AG04450 (cell line): Measurements from ENCODE around the gene ARRB2. TPM values are rescaled to one million over a fixed set of nuclear protein-coding genes. Genes with fewer than 3 reads are reported as not detected.

Source experiments
- CTCF ChIA-PET: fragments of 300-600, 350-600 bp; formaldehyde crosslinking; extraction: SDS; loops from one replicate; lab custom pipeline; 2022; ENCODE audit warnings: antibody characterized with exemption, inconsistent platforms; lab: Charles Lee
- POLR2A ChIA-PET: fragments of 350-600 bp; formaldehyde crosslinking; extraction: SDS; loops from one replicate; lab custom pipeline; 2021; ENCODE audit warnings: antibody characterized with exemption, inconsistent platforms; lab: Yijun Ruan, JAX
- DNase-seq: peaks from one replicate; pipeline ENCODE4 v3.0.0-alpha.2; 2011; ENCODE audit warnings: low read depth, low spot score
- H3K27ac ChIP-seq: one replicate; pipeline ENCODE4 v1.5.1; 2012; ENCODE audit warnings: low read depth, low read length, control low read depth
- H3K27me3 ChIP-seq: one replicate; pipeline ENCODE4 v1.6.0; 2012; ENCODE audit warnings: low read length; ENCODE audit not compliant: control insufficient read depth, insufficient read depth
- H3K4me3 ChIP-seq: 2 replicates; pipeline ENCODE4 v1.5.1; 2011; ENCODE audit warnings: mild to moderate bottlenecking, low read depth, low read length, control low read depth
- H3K9me3 ChIP-seq: 2 replicates; pipeline ENCODE4 v1.5.1; 2012; ENCODE audit warnings: low read length; ENCODE audit not compliant: control insufficient read depth, insufficient read depth
- CTCF ChIP-seq: IDR thresholded peaks from 2 replicates; pipeline ENCODE4 v1.5.1; 2011; ENCODE audit warnings: low read depth, low read length, control low read depth, inconsistent platforms
- polyA plus RNA-seq: library from polyadenylated mRNA; depleted of rRNA; stranded (reverse); fragments of >200 nt; gene quantifications from 2 replicates; pipeline ENCODE4 v1.2.3, GENCODE V29; 2011

The ARRB2 gene
- polyA plus RNA-seq, 1 experiment = 8.8 TPM

- no peak overlapping the region for H3K4me3 ChIP-seq
- ChIA-PET CTCF (interaction anchor here (0.7 kb wide), 1 partner anchor 100 kb away, joined by 3 read pairs; no protein-coding TSS in a partner anchor), POLR2A (no interaction called here)
- no peak overlapping the region for H3K27ac ChIP-seq
- no peaks in the 10 kb centered on the region; the same call in 1 of the 2 replicates for H3K9me3 ChIP-seq
- TF ChIP-seq CTCF = no peak
- H3K27me3 ChIP-seq = peaks cover 18% of the 10 kb centered on the region
- DNase-seq = no peak
Measured at GRCh38 chr17:4666296-4666695, 44.1 kb upstream of the ARRB2 start.

GRCh38 chr17:4667166-4667565 lies 43.3 kb upstream of the ARRB2 start:
- H3K27me3 ChIP-seq = peaks cover 17% of the 10 kb centered on the region
- TF ChIP-seq CTCF = no peak
- H3K4me3 ChIP-seq = no peak overlapping the region
- no peak for DNase-seq
- CTCF ChIA-PET = no interaction called here
- no peak overlapping the region for H3K27ac ChIP-seq
- POLR2A ChIA-PET = no interaction called here
- no peaks in the 10 kb centered on the region; the same call in 1 of the 2 replicates for H3K9me3 ChIP-seq

- Histone ChIP-seq H3K27me3 (peaks cover 7% of the 10 kb centered on the region), H3K27ac (no peak overlapping the region), H3K9me3 (no peaks in the 10 kb centered on the region), H3K4me3 (no peak overlapping the region)
- ChIA-PET POLR2A (no interaction called here), CTCF (no interaction called here)
- no peak for DNase-seq
- no peak for TF ChIP-seq CTCF
Measured at GRCh38 chr17:4672055-4672630, 38.3 kb upstream of the ARRB2 start.

GRCh38 chr17:4672751-4673150 lies 37.7 kb upstream of the ARRB2 start:
- CTCF ChIA-PET = no interaction called here
- Histone ChIP-seq H3K4me3 (no peak overlapping the region), H3K27ac (no peak overlapping the region), H3K9me3 (no peaks in the 10 kb centered on the region), H3K27me3 (peaks cover 3% of the 10 kb centered on the region)
- TF ChIP-seq CTCF = no peak
- POLR2A ChIA-PET = no interaction called here
- no peak for DNase-seq

GRCh38 chr17:4673169-4673568 lies 37.3 kb upstream of the ARRB2 start:
- no peak overlapping the region for H3K27ac ChIP-seq
- TF ChIP-seq CTCF = no peak
- POLR2A ChIA-PET = no interaction called here
- no peaks in the 10 kb centered on the region for H3K9me3 ChIP-seq
- CTCF ChIA-PET = no interaction called here
- H3K27me3 ChIP-seq = no peaks in the 10 kb centered on the region
- no peak for DNase-seq
- H3K4me3 ChIP-seq = no peak overlapping the region
